Activated CD8-positive, alpha-beta T cell treated with anti-CD3 and anti-CD28 coated beads for 36 hours (primary cell): ENCODE results near the gene AANAT. TPM values are rescaled to one million over a fixed set of nuclear protein-coding genes. Genes with fewer than 3 reads are reported as not detected.

ENCODE experiments used
- ATAC-seq: fragments of 200-7000 bp; cut with Tn5 transposase; one replicate; pipeline ENCODE4 v1.10.0; 2021; ENCODE audit warnings: mild to moderate bottlenecking, moderate library complexity
- CTCF ChIA-PET: fragments of 350-600 bp; sonication (Branson Sonifier 250); formaldehyde crosslinking; loops from one replicate; lab custom pipeline; 2021; ENCODE audit warnings: antibody characterized with exemption; lab: Charles Lee
- POLR2A ChIA-PET: fragments of 350-600 bp; sonication (Branson Sonifier 250); formaldehyde crosslinking; loops from one replicate; lab custom pipeline; 2021; ENCODE audit warnings: antibody characterized with exemption; lab: Charles Lee
- DNase-seq: peaks from one replicate; pipeline ENCODE4 v3.0.0-alpha.2; 2020
- H3K27ac Mint-ChIP-seq: one replicate; pipeline ENCODE4 v1.8.0; 2021; ENCODE audit warnings: mild to moderate bottlenecking, mixed read lengths
- H3K27me3 Mint-ChIP-seq: one replicate; pipeline ENCODE4 v1.8.0; 2021; ENCODE audit warnings: mixed read lengths
- H3K36me3 Mint-ChIP-seq: one replicate; pipeline ENCODE4 v1.8.0; 2021; ENCODE audit warnings: low read depth, mixed read lengths
- H3K4me1 Mint-ChIP-seq: one replicate; pipeline ENCODE4 v1.8.0; 2021; ENCODE audit warnings: low read depth, mixed read lengths
- H3K4me3 Mint-ChIP-seq: one replicate; pipeline ENCODE4 v1.8.0; 2021; ENCODE audit warnings: mild to moderate bottlenecking, moderate library complexity, mixed read lengths
- H3K9me3 Mint-ChIP-seq: one replicate; pipeline ENCODE4 v1.8.0; 2021; ENCODE audit warnings: mixed read lengths
- intact Hi-C: fragments of 100-400 bp; cut with micrococcal nuclease; formaldehyde crosslinking; loops from one replicate; pipeline ENCODE4 v1.10.0; 2022
- total RNA-seq, 2 experiments: library from RNA; stranded (reverse); gene quantifications; one replicate each; pipeline ENCODE4 v1.2.3, GENCODE V29; 2021
- TF ChIP-seq, protein P1 (sequence below): fragments of 200-600 bp; IDR thresholded peaks from one replicate; pipeline ENCODE4 v1.8.0; 2022; ENCODE audit warnings: antibody characterized with exemption, mild to moderate bottlenecking

The AANAT gene
- total RNA-seq, 2 experiments from 2014 or later, result 0.34 TPM; not detected in 1

- intact Hi-C loops, result no loop called here
- Mint-ChIP-seq H3K27me3 (no peaks in the 10 kb centered on the region), H3K36me3 (no peaks in the 10 kb centered on the region), H3K9me3 (no peaks in the 10 kb centered on the region), H3K4me1 (peaks cover 40% of the 10 kb centered on the region), H3K27ac (peak within 1 kb of the TSS; percentile 92), H3K4me3 (peak within 1 kb of the TSS; percentile 90)
- peak; percentile 95 for DNase-seq
- ChIA-PET POLR2A (interaction anchor here (0.7 to 4.3 kb wide), 9 partner anchors 10 to 147 kb away, joined by 3 to 16 read pairs (median 4); partner anchors contain the start of genes AANAT, PRPSAP1 and SPHK1), CTCF (interaction anchor here (1.7 to 4.7 kb wide), 4 partner anchors 22 to 104 kb away, joined by 5 to 23 read pairs (median 14); partner anchors contain the start of gene AANAT)
- TF ChIP-seq, protein P1, sequence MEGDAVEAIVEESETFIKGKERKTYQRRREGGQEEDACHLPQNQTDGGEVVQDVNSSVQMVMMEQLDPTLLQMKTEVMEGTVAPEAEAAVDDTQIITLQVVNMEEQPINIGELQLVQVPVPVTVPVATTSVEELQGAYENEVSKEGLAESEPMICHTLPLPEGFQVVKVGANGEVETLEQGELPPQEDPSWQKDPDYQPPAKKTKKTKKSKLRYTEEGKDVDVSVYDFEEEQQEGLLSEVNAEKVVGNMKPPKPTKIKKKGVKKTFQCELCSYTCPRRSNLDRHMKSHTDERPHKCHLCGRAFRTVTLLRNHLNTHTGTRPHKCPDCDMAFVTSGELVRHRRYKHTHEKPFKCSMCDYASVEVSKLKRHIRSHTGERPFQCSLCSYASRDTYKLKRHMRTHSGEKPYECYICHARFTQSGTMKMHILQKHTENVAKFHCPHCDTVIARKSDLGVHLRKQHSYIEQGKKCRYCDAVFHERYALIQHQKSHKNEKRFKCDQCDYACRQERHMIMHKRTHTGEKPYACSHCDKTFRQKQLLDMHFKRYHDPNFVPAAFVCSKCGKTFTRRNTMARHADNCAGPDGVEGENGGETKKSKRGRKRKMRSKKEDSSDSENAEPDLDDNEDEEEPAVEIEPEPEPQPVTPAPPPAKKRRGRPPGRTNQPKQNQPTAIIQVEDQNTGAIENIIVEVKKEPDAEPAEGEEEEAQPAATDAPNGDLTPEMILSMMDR, result no peak
- ATAC-seq, result peak; percentile 97
These were observed 33.8 kb downstream of the AANAT start, which contains the start of gene RHBDF2 for GRCh38 chr17:76501018-76501826. Gene RHBDF2, minus strand, starts transcription at chr17:76501423. Its CDS starts 19,899 bp downstream, at chr17:76481524.

GRCh38 chr17:76501827-76502307 is 34.5 kb downstream of the AANAT start:
- ATAC-seq, result no peak
- POLR2A ChIA-PET, result interaction anchor here (0.7 to 4.3 kb wide), 5 partner anchors 32 to 148 kb away, joined by 3 to 16 read pairs (median 3); partner anchors contain the start of genes AANAT and PRPSAP1
- no peak for DNase-seq

GRCh38 chr17:76502341-76503211 is 35.2 kb downstream of the AANAT start:
- intact Hi-C loops, result no loop called here
- H3K4me3 Mint-ChIP-seq, result no peak overlapping the region
- H3K36me3 Mint-ChIP-seq, result no peaks in the 10 kb centered on the region
- TF ChIP-seq, protein P1, result no peak
- no peaks in the 10 kb centered on the region for H3K27me3 Mint-ChIP-seq
- H3K9me3 Mint-ChIP-seq, result no peaks in the 10 kb centered on the region
- DNase-seq (no peak), ATAC-seq (no peak)
- CTCF ChIA-PET, result interaction anchor here (1.0 to 4.7 kb wide), 7 partner anchors 21 to 179 kb away, joined by 3 to 23 read pairs (median 3); partner anchors contain the start of genes AANAT and UBE2O
- peaks cover 36% of the 10 kb centered on the region for H3K4me1 Mint-ChIP-seq
- POLR2A ChIA-PET, result interaction anchor here (0.6 to 4.3 kb wide), 7 partner anchors 10 to 149 kb away, joined by 3 to 16 read pairs (median 3); partner anchors contain the start of gene AANAT
- H3K27ac Mint-ChIP-seq, result peak overlapping the region; percentile 49

More at GRCh38 chr17:76501827-76502307, 34.5 kb downstream of the AANAT start:
- CTCF ChIA-PET, result interaction anchor here (1.1 to 4.7 kb wide), 6 partner anchors 21 to 93 kb away, joined by 3 to 23 read pairs (median 5); partner anchors contain the start of genes AANAT and UBE2O
- H3K9me3 Mint-ChIP-seq, result no peaks in the 10 kb centered on the region
- TF ChIP-seq, protein P1, result no peak
- no peaks in the 10 kb centered on the region for H3K27me3 Mint-ChIP-seq
- H3K27ac Mint-ChIP-seq, result peak overlapping the region; percentile 92
- intact Hi-C loops, result no loop called here
- H3K36me3 Mint-ChIP-seq, result no peaks in the 10 kb centered on the region
- peak overlapping the region; percentile 90 for H3K4me3 Mint-ChIP-seq
- peaks cover 42% of the 10 kb centered on the region for H3K4me1 Mint-ChIP-seq

DNA sequence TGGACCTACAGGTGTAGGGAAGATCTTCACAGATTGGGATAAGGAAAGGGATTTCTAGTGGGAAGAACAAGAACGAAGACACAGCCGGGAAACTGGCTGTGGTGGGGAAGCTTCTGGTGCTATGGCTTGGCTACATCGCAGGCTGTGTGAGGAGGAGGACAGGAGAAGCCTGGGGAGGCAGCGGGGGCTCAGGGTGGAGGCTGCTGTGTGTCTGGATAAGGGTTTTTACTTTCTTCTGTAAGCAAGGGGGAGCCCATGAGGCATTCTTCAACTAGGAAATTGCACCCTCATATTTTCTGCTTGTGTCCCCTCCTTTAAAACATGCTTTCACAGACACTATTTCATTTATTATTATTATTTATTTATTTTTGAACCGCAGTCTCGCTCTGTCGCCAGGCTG is 36.7 kb downstream of the AANAT start:
- POLR2A ChIA-PET, result no interaction called here

More for the DNA sequence above, 36.7 kb downstream of the AANAT start:
- Mint-ChIP-seq H3K27me3 (no peaks in the 10 kb centered on the region), H3K9me3 (no peaks in the 10 kb centered on the region), H3K4me3 (no peak overlapping the region), H3K27ac (no peak overlapping the region), H3K36me3 (no peaks in the 10 kb centered on the region), H3K4me1 (peaks cover 29% of the 10 kb centered on the region)
- CTCF ChIA-PET, result interaction anchor here (4.0 kb wide), 1 partner anchor 37 kb away, joined by 23 read pairs; the partner anchor contains the start of gene AANAT
- TF ChIP-seq, protein P1, result no peak
- intact Hi-C loops, result no loop called here
- no peak for DNase-seq
- ATAC-seq, result no peak
